ENCODE measurements around the gene SSTR4. TPM values are rescaled to one million over a fixed set of nuclear protein-coding genes. Genes with fewer than 3 reads are reported as not detected.

The SSTR4 gene
- total RNA-seq, 1 experiment from 2014 or later, result not detected

GRCh38 chr20:23043376-23043775 lies 8.3 kb downstream of the SSTR4 start:
- ChIA-PET POLR2A (ENCODE audit: unreplicated experiment) (no interaction called here), CTCF (no interaction called here)
- DNase-seq, result no peak
- Histone ChIP-seq H3K4me2 (no peak overlapping the region), H2AFZ (no peak overlapping the region), H3K9me3 (ENCODE audit: insufficient read depth, low read depth) (no peaks in the 10 kb centered on the region), H3K4me1 (replicated peaks; ENCODE audit: insufficient read depth) (peaks cover 26% of the 10 kb centered on the region), H3K9me2 (ENCODE audit: insufficient read depth) (no peaks in the 10 kb centered on the region), H3K27me3 (ENCODE audit: insufficient read depth, low read depth) (no peaks in the 10 kb centered on the region), H3K79me2 (ENCODE audit: low read depth) (peaks cover 33% of the 10 kb centered on the region), H3K4me3 (no peak overlapping the region), H3F3A (ENCODE audit: insufficient read depth, low read depth) (peaks cover 15% of the 10 kb centered on the region), H4K20me1 (ENCODE audit: insufficient read depth) (no peaks in the 10 kb centered on the region), H3K27ac (no peak overlapping the region), H3K36me3 (ENCODE audit: low read depth) (no peaks in the 10 kb centered on the region)
- intact Hi-C loops (cut with micrococcal nuclease; ENCODE audit: unreplicated experiment), result loop anchor here (10.0 kb wide), 1 partner anchor 709 kb away; no protein-coding TSS in a partner anchor
- TF ChIP-seq EZH2 (IDR thresholded peaks at IDR 0.05; ENCODE audit: low read depth) (no peak), CTCF (conservative IDR thresholded peaks at IDR 0.05) (no peak)
- BruUV-seq (replicated peaks), result no TSS peak

- CTCF ChIA-PET, result no interaction called here
Measured at GRCh38 chr20:23046431-23046830, 11.3 kb downstream of the SSTR4 start.

GRCh38 chr20:23047001-23047737 lies 12.1 kb downstream of the SSTR4 start:
- H3K27ac ChIP-seq, result peak overlapping the region; percentile 45
- H3K9me2 ChIP-seq (ENCODE audit: insufficient read depth), result no peaks in the 10 kb centered on the region
- TF ChIP-seq EZH2 (IDR thresholded peaks at IDR 0.05; ENCODE audit: low read depth), result no peak
- TF ChIP-seq CTCF (conservative IDR thresholded peaks at IDR 0.05), result no peak
- POLR2A ChIA-PET (ENCODE audit: unreplicated experiment), result no interaction called here
- H3K4me2 ChIP-seq, result peak overlapping the region; percentile 93
- intact Hi-C loops (cut with micrococcal nuclease; ENCODE audit: unreplicated experiment), result loop anchor here (10.0 kb wide), 1 partner anchor 712 kb away; no protein-coding TSS in a partner anchor
- no peaks in the 10 kb centered on the region for H4K20me1 ChIP-seq (ENCODE audit: insufficient read depth)
- peak overlapping the region; percentile 75 for H3K4me3 ChIP-seq
- DNase-seq, result peak in 1 of 2 experiments; percentile 62
- H3K9me3 ChIP-seq (ENCODE audit: insufficient read depth, low read depth), result no peaks in the 10 kb centered on the region
- no peaks in the 10 kb centered on the region for H3K36me3 ChIP-seq (ENCODE audit: low read depth)
- peaks cover 38% of the 10 kb centered on the region for H3K79me2 ChIP-seq (ENCODE audit: low read depth)
- H3K4me1 ChIP-seq (replicated peaks; ENCODE audit: insufficient read depth), result peaks cover 25% of the 10 kb centered on the region
- CTCF ChIA-PET, result no interaction called here
- no peak overlapping the region; the same call in 1 of the 2 replicates for H2AFZ ChIP-seq
- TSS peak; percentile 26 for BruUV-seq (replicated peaks)
- H3K27me3 ChIP-seq (ENCODE audit: insufficient read depth, low read depth), result no peaks in the 10 kb centered on the region
- H3F3A ChIP-seq (ENCODE audit: insufficient read depth, low read depth), result peaks cover 23% of the 10 kb centered on the region

More at GRCh38 chr20:23046431-23046830, 11.3 kb downstream of the SSTR4 start:
- DNase-seq, result peak in 1 of 2 experiments; percentile 68
- Histone ChIP-seq H3K27ac (peak overlapping the region; percentile 45), H4K20me1 (ENCODE audit: insufficient read depth) (no peaks in the 10 kb centered on the region), H3K4me2 (peak overlapping the region; percentile 93), H3K79me2 (ENCODE audit: low read depth) (peaks cover 33% of the 10 kb centered on the region), H3K9me3 (ENCODE audit: insufficient read depth, low read depth) (no peaks in the 10 kb centered on the region), H3K4me3 (peak overlapping the region; percentile 75; the same call in 1 of the 2 replicates), H3K4me1 (replicated peaks; ENCODE audit: insufficient read depth) (peaks cover 18% of the 10 kb centered on the region), H3K9me2 (ENCODE audit: insufficient read depth) (no peaks in the 10 kb centered on the region), H2AFZ (no peak overlapping the region), H3K27me3 (ENCODE audit: insufficient read depth, low read depth) (no peaks in the 10 kb centered on the region), H3K36me3 (ENCODE audit: low read depth) (no peaks in the 10 kb centered on the region), H3F3A (ENCODE audit: insufficient read depth, low read depth) (peaks cover 23% of the 10 kb centered on the region)
- POLR2A ChIA-PET (ENCODE audit: unreplicated experiment), result no interaction called here
- BruUV-seq (replicated peaks), result no TSS peak
- intact Hi-C loops (cut with micrococcal nuclease; ENCODE audit: unreplicated experiment), result loop anchor here (10.0 kb wide), 1 partner anchor 712 kb away; no protein-coding TSS in a partner anchor
- TF ChIP-seq CTCF (conservative IDR thresholded peaks at IDR 0.05), result no peak

Measured in PC-9 (cell line).